ENCODE results near the gene USP2. TPM values are rescaled to one million over a fixed set of nuclear protein-coding genes. Genes with fewer than 3 reads are reported as not detected.
A peak's percentile ranks its signal among the peaks of the same experiment; 100 is the strongest.

Gene USP2
- total RNA-seq, 1 donor from 2014 or later, result 5.1 TPM

GRCh38 chr11:119338318-119338890 is 43.1 kb downstream of the USP2 start:
- Histone ChIP-seq H3K4me1 (peaks cover 60% of the 10 kb centered on the region), H3K4me3 (peak overlapping the region; percentile 68), H3K27me3 (ENCODE audit: low read depth) (peaks cover 13% of the 10 kb centered on the region), H3K36me3 (peaks cover 13% of the 10 kb centered on the region), H3K27ac (peak overlapping the region; percentile 89), H3K9me3 (no peaks in the 10 kb centered on the region)
- TF ChIP-seq, protein P1, sequence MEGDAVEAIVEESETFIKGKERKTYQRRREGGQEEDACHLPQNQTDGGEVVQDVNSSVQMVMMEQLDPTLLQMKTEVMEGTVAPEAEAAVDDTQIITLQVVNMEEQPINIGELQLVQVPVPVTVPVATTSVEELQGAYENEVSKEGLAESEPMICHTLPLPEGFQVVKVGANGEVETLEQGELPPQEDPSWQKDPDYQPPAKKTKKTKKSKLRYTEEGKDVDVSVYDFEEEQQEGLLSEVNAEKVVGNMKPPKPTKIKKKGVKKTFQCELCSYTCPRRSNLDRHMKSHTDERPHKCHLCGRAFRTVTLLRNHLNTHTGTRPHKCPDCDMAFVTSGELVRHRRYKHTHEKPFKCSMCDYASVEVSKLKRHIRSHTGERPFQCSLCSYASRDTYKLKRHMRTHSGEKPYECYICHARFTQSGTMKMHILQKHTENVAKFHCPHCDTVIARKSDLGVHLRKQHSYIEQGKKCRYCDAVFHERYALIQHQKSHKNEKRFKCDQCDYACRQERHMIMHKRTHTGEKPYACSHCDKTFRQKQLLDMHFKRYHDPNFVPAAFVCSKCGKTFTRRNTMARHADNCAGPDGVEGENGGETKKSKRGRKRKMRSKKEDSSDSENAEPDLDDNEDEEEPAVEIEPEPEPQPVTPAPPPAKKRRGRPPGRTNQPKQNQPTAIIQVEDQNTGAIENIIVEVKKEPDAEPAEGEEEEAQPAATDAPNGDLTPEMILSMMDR (IDR thresholded peaks at IDR 0.05), result peak; percentile 68
- intact Hi-C loops (cut with DNase I), result no loop called here
- peak; percentile 76 for DNase-seq
- peak; percentile 40 to 50 for ATAC-seq

DNA sequence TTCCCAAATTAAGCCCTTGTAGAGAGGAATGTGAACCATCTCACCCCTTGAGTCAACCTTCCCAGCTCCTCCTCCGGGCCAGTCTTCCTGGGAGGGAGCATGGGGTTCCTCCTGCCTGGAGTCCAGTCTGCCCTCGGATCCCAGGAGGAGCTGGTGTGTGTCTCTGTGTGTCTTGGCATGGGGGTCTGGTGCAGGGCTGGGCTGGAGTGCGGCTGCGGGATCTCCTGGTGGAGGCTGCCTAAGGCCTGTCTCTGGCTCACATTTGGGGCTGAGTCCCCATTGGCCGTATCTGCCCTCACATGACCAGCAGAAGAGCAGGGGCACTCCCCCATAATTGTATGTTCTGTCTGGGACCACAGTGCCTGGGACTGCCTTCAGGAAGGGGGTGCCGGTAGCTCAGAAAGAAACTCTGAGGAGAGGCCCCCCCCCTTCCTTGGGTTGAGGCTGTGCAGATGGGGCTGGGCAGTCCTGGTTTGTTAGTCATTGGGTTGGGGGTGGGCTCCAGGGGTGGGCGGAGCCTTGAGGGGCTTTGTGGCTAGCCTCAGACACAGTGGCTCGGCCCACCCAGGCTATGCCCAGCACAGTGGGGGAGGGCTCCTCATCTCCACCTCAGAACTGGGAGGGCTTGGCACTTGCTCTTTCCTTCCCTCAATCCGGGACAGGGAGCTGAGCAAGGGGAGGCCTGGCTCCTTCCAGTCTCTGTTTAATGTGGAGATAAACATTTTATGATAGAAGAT is 43.7 kb downstream of the USP2 start:
- H3K36me3 ChIP-seq, result peaks cover 13% of the 10 kb centered on the region
- no peaks in the 10 kb centered on the region for H3K9me3 ChIP-seq
- H3K27ac ChIP-seq, result peak overlapping the region; percentile 24
- peaks cover 13% of the 10 kb centered on the region for H3K27me3 ChIP-seq (ENCODE audit: low read depth)
- ATAC-seq (no peak), DNase-seq (peak; percentile 49)
- TF ChIP-seq, protein P1 (IDR thresholded peaks at IDR 0.05), result no peak
- intact Hi-C loops (cut with DNase I), result no loop called here
- no peak overlapping the region for H3K4me3 ChIP-seq
- peaks cover 60% of the 10 kb centered on the region for H3K4me1 ChIP-seq

- DNase-seq (no peak), ATAC-seq (no peak)
- Histone ChIP-seq H3K27me3 (ENCODE audit: low read depth) (peaks cover 13% of the 10 kb centered on the region), H3K27ac (no peak overlapping the region), H3K4me3 (no peak overlapping the region), H3K36me3 (peaks cover 13% of the 10 kb centered on the region), H3K4me1 (peaks cover 60% of the 10 kb centered on the region), H3K9me3 (no peaks in the 10 kb centered on the region)
- TF ChIP-seq, protein P1 (IDR thresholded peaks at IDR 0.05), result no peak
- intact Hi-C loops (cut with DNase I), result no loop called here
Observed at GRCh38 chr11:119336744-119337469, 44.6 kb downstream of the USP2 start.

- Histone ChIP-seq H3K9me3 (no peaks in the 10 kb centered on the region), H3K4me1 (peaks cover 51% of the 10 kb centered on the region), H3K4me3 (no peak overlapping the region), H3K27ac (no peak overlapping the region), H3K27me3 (ENCODE audit: low read depth) (peaks cover 13% of the 10 kb centered on the region), H3K36me3 (peaks cover 13% of the 10 kb centered on the region)
- TF ChIP-seq, protein P1 (IDR thresholded peaks at IDR 0.05), result no peak
- DNase-seq (peak; percentile 45), ATAC-seq (no peak)
- intact Hi-C loops (cut with DNase I), result no loop called here
Observed at GRCh38 chr11:119335655-119336543, 45.6 kb downstream of the USP2 start.

- no peak for ATAC-seq
- TF ChIP-seq, protein P1 (IDR thresholded peaks at IDR 0.05), result no peak
- H3K4me3 ChIP-seq, result peak overlapping the region; percentile 93
- H3K27ac ChIP-seq, result no peak overlapping the region
- no peaks in the 10 kb centered on the region for H3K9me3 ChIP-seq
- H3K36me3 ChIP-seq, result peaks cover 13% of the 10 kb centered on the region
- intact Hi-C loops (cut with DNase I), result no loop called here
- H3K4me1 ChIP-seq, result peaks cover 44% of the 10 kb centered on the region
- DNase-seq, result no peak
- H3K27me3 ChIP-seq (ENCODE audit: low read depth), result peaks cover 9% of the 10 kb centered on the region
Observed at GRCh38 chr11:119335091-119335654, 46.3 kb downstream of the USP2 start.
